Breast epithelium (tissue), 3 donors: ENCODE data around the gene OR14C36.

ENCODE experiments used
- POLR2AphosphoS5 ChIP-seq, 3 donors: sonication (generic); formaldehyde crosslinking; IDR thresholded peaks; one replicate each; pipeline ENCODE4 v1.6.1; 2017; ENCODE audit warnings: antibody characterized with exemption in 3 of 3
- TF ChIP-seq, protein P1 (sequence below), 3 donors: fragments of 450-650 bp; IDR thresholded peaks; one replicate each; pipeline ENCODE4 v1.5.1; 2016 to 2017; ENCODE audit warnings: antibody characterized with exemption in 3 of 3, mild to moderate bottlenecking in 3 of 3, moderate library complexity in 3 of 3

DNA sequence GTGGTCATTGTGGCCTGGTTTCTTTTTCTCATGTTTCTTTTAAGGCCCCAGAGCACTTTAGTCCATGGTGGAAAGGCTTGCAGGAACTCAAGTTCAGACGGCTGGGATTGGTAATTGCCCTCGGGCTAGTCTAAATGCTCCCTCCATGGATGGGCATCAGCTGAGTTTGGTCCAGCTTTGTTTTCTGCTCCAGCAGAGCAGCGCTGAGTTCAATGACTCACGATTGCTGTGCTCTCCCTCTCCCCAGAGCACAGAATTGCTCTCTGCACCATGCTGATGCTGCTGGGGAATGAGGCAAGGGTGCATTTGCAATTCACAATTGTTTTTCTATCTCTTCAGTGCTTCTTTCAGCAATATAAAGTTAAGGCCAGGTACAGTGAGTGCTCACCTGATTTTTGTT, 25.2 kb downstream of the OR14C36 start:
- TF ChIP-seq, protein P1, sequence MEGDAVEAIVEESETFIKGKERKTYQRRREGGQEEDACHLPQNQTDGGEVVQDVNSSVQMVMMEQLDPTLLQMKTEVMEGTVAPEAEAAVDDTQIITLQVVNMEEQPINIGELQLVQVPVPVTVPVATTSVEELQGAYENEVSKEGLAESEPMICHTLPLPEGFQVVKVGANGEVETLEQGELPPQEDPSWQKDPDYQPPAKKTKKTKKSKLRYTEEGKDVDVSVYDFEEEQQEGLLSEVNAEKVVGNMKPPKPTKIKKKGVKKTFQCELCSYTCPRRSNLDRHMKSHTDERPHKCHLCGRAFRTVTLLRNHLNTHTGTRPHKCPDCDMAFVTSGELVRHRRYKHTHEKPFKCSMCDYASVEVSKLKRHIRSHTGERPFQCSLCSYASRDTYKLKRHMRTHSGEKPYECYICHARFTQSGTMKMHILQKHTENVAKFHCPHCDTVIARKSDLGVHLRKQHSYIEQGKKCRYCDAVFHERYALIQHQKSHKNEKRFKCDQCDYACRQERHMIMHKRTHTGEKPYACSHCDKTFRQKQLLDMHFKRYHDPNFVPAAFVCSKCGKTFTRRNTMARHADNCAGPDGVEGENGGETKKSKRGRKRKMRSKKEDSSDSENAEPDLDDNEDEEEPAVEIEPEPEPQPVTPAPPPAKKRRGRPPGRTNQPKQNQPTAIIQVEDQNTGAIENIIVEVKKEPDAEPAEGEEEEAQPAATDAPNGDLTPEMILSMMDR (IDR thresholded peaks at IDR 0.05): no peak
- TF ChIP-seq POLR2AphosphoS5 (IDR thresholded peaks at IDR 0.05): no peak
